Germinal center (tissue), 1 donor: ENCODE measurements around the gene TMEM30A.

ENCODE experiments used
- DNase-seq: peaks from one replicate; pipeline ENCODE4 v3.0.0; 2012; ENCODE audit warnings: mixed read lengths, low spot score

TMEM30A gene

GRCh38 chr6:75215291-75215690 lies 69.3 kb downstream of the TMEM30A start:
- no peak for DNase-seq

- no peak for DNase-seq
These were observed 70.9 kb downstream of the TMEM30A start for GRCh38 chr6:75213732-75214131.

- no peak for DNase-seq
These were observed 71.5 kb downstream of the TMEM30A start for GRCh38 chr6:75213112-75213511.

GRCh38 chr6:75211920-75212590 lies 72.5 kb downstream of the TMEM30A start:
- DNase-seq, result no peak

GRCh38 chr6:75210885-75211739 lies 73.5 kb downstream of the TMEM30A start:
- DNase-seq, result peak; percentile 38

- no peak for DNase-seq
These were observed 75.3 kb downstream of the TMEM30A start for GRCh38 chr6:75209184-75209723.

- peak; percentile 61 for DNase-seq
These were observed 76.1 kb downstream of the TMEM30A start for GRCh38 chr6:75208298-75209183.

- DNase-seq, result peak; percentile 5
These were observed 77.8 kb downstream of the TMEM30A start for GRCh38 chr6:75206576-75207342.

- DNase-seq, result peak; percentile 15
These were observed 78.6 kb downstream of the TMEM30A start, which contains the start of gene COL12A1 for GRCh38 chr6:75205776-75206575. COL12A1 (minus strand) TSS chr6:75206053; CDS start chr6:75202792, 3,261 bp downstream.

- DNase-seq, result peak; percentile 5
These were observed 79.4 kb downstream of the TMEM30A start for GRCh38 chr6:75204959-75205775.

- peak; percentile 13 for DNase-seq
These were observed 80.2 kb downstream of the TMEM30A start for GRCh38 chr6:75204217-75204958.

- DNase-seq, result no peak
These were observed 80.9 kb downstream of the TMEM30A start for GRCh38 chr6:75203721-75204120.
